ENCODE measurements around the gene PRR36. TPM values are rescaled to one million over a fixed set of nuclear protein-coding genes. Genes with fewer than 3 reads are reported as not detected.

PRR36 gene
- total RNA-seq, 1 experiment from 2014 or later = 0.26 TPM

DNA sequence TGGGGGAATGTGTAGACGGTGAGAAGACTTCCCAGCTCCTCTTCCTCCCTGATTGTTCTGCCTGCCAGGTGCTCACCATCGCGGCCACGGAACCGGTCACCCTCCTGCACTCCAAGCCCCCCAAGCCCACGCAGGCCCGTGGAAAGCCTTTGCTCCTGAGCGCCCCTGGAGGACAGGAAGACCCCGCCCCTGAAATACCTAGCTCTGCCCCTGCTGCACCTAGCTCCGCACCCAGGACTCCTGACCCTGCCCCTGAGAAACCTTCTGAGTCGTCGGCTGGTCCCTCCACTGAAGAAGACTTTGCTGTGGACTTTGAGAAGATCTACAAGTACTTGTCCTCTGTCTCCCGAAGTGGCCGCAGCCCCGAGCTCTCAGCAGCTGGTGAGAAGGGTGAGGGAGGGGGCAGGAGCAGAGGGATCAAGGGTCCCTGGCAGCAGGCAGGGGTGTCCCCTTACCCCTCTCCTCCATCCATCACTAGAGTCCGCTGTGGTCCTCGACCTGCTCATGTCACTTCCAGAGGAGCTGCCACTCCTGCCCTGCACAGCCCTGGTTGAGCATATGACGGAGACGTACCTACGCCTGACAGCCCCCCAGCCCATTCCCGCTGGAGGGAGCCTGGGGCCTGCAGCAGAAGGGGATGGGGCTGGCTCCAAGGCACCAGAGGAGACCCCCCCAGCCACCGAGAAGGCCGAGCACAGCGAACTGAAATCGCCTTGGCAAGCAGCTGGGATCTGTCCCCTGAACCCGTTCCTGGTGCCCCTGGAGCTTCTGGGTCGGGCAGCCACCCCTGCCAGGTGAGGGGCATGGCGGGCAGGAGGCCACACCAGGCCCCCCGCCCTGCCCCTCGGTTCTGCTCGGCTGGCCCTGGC, 48.0 kb upstream of the PRR36 start:
- no TSS peak for BruUV-seq (replicated peaks)

DNA sequence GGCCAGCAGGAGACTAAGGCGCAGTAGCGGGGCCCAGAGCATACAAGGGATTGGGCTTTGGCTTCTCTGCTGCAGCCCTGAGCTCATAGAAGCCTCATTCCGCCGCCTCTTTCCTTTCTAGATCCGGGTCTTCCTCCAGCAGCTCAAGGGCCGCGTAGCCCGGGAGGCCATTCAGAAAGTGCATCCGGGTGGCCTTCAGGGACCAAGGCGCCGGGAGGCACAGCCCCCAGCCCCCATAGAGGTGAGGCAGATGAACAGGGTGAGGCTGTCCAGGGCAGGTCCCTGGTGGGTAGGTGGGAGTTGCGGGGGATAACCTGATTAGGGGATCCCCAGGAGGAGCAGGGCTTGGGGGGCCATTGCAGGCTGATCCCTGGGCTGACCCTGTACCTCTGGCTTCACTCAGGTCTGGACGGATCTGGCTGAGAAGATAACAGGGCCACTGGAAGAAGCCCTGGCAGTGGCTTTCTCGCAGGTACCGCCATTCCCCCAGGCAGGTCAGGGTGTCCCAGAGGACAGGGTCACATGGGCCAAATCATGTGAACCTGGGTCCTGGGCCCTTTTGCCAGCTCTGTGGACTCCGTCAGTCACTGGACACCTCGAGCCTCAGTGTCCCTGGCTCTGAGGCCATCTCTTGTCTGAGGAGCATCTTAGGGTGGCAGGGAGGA, 47.2 kb upstream of the PRR36 start:
- no peaks in the 10 kb centered on the region for H3K27me3 Mint-ChIP-seq (ENCODE audit: insufficient read depth, unreplicated experiment)
- peaks cover 19% of the 10 kb centered on the region for H3K4me1 Mint-ChIP-seq (ENCODE audit: insufficient read depth, unreplicated experiment)
- peak overlapping the region; percentile 88 for H3K4me3 Mint-ChIP-seq (ENCODE audit: unreplicated experiment)
- peaks cover 34% of the 10 kb centered on the region for H3K36me3 Mint-ChIP-seq (ENCODE audit: insufficient read depth, unreplicated experiment)
- POLR2A ChIA-PET = interaction anchor here (0.6 to 2.5 kb wide), 8 partner anchors 9 to 75 kb away, joined by 3 to 61 read pairs (median 14); partner anchors contain the start of genes LRRC8E, MAP2K7 and TIMM44
- no TSS peak for BruUV-seq (replicated peaks)
- no peaks in the 10 kb centered on the region for H3K9me3 Mint-ChIP-seq (ENCODE audit: unreplicated experiment)
- intact Hi-C loops (cut with micrococcal nuclease) = loop anchor here (5.0 kb wide), 1 partner anchor 54 kb away; no protein-coding TSS in a partner anchor
- peak overlapping the region; percentile 55 for H3K27ac Mint-ChIP-seq (ENCODE audit: low read depth, unreplicated experiment)
- CTCF ChIA-PET = interaction anchor here (0.8 to 3.6 kb wide), 8 partner anchors 7 to 69 kb away, joined by 3 to 15 read pairs (median 4); partner anchors contain the start of genes LRRC8E, MAP2K7 and TIMM44
- TF ChIP-seq, protein P1, sequence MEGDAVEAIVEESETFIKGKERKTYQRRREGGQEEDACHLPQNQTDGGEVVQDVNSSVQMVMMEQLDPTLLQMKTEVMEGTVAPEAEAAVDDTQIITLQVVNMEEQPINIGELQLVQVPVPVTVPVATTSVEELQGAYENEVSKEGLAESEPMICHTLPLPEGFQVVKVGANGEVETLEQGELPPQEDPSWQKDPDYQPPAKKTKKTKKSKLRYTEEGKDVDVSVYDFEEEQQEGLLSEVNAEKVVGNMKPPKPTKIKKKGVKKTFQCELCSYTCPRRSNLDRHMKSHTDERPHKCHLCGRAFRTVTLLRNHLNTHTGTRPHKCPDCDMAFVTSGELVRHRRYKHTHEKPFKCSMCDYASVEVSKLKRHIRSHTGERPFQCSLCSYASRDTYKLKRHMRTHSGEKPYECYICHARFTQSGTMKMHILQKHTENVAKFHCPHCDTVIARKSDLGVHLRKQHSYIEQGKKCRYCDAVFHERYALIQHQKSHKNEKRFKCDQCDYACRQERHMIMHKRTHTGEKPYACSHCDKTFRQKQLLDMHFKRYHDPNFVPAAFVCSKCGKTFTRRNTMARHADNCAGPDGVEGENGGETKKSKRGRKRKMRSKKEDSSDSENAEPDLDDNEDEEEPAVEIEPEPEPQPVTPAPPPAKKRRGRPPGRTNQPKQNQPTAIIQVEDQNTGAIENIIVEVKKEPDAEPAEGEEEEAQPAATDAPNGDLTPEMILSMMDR (IDR thresholded peaks at IDR 0.05; ENCODE audit: unreplicated experiment) = no peak
- no peak for DNase-seq (ENCODE audit: unreplicated experiment)

More for the DNA sequence above, 48.0 kb upstream of the PRR36 start:
- intact Hi-C loops (cut with micrococcal nuclease) = loop anchor here (5.0 kb wide), 1 partner anchor 55 kb away; no protein-coding TSS in a partner anchor
- H3K4me1 Mint-ChIP-seq (ENCODE audit: insufficient read depth, unreplicated experiment) = peaks cover 19% of the 10 kb centered on the region
- TF ChIP-seq, protein P1 (IDR thresholded peaks at IDR 0.05; ENCODE audit: unreplicated experiment) = no peak
- ChIA-PET CTCF (interaction anchor here (0.5 to 3.6 kb wide), 9 partner anchors 14 to 310 kb away, joined by 3 to 15 read pairs (median 4); partner anchors contain the start of genes LRRC8E and MAP2K7), POLR2A (interaction anchor here (0.5 to 2.4 kb wide), 3 partner anchors 53 to 82 kb away, joined by 3 to 22 read pairs (median 3); no protein-coding TSS in a partner anchor)
- no peaks in the 10 kb centered on the region for H3K9me3 Mint-ChIP-seq (ENCODE audit: unreplicated experiment)
- H3K4me3 Mint-ChIP-seq (ENCODE audit: unreplicated experiment) = peak overlapping the region; percentile 88
- no peaks in the 10 kb centered on the region for H3K27me3 Mint-ChIP-seq (ENCODE audit: insufficient read depth, unreplicated experiment)
- peaks cover 37% of the 10 kb centered on the region for H3K36me3 Mint-ChIP-seq (ENCODE audit: insufficient read depth, unreplicated experiment)
- DNase-seq (ENCODE audit: unreplicated experiment) = no peak
- H3K27ac Mint-ChIP-seq (ENCODE audit: low read depth, unreplicated experiment) = peak overlapping the region; percentile 39

DNA sequence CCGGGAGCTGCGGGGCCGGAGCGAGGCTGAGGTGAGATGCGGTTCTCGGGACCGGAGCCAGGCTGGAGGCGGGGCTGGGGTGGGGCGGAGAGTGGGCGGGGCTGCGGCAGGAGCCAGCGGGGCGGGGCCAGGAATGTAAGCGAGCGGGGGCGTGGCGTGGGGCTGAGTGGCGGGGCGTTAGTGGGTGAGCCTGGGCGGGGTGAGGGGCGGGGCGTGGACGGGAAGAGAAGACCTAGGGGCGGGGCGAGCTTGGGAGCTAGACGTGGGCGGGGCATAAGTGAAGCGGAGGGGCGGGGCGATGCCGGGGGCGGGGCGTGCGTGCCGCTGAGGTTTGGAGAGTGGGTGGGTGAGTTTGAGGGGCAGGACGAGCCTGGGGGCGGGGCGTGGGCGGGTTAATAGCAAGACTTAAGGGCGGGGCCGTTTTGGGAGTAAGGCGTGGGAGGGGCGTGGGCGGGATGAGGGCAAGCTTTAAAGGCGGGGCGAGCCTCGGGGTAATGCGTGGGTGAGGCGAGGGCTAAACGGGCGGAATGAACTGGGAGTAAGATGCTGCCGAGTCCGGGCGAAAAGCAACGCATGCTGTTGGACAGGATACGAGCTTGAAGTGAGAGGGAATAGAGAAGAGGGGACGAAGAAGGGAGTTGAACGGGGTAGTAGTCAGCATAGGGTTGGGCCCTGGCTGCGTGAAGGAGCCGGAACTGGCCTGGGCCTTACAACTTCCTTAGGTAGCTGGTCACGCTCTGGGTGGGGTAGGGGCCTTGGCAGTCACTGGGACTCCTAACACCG, 46.5 kb upstream of the PRR36 start:
- intact Hi-C loops (cut with micrococcal nuclease) = loop anchor here (5.0 kb wide), 1 partner anchor 53 kb away; no protein-coding TSS in a partner anchor
- peak; percentile 97 for DNase-seq (ENCODE audit: unreplicated experiment)
- CTCF ChIA-PET = interaction anchor here (0.5 to 3.6 kb wide), 11 partner anchors 8 to 312 kb away, joined by 3 to 15 read pairs (median 3); partner anchors contain the start of gene TIMM44
- no peaks in the 10 kb centered on the region for H3K9me3 Mint-ChIP-seq (ENCODE audit: unreplicated experiment)
- H3K27ac Mint-ChIP-seq (ENCODE audit: low read depth, unreplicated experiment) = peak overlapping the region; percentile 59
- POLR2A ChIA-PET = interaction anchor here (0.6 to 2.5 kb wide), 16 partner anchors 9 to 851 kb away, joined by 3 to 61 read pairs (median 4); partner anchors contain the start of genes LRRC8E, MAP2K7, TIMM44 and ZNF557
- H3K27me3 Mint-ChIP-seq (ENCODE audit: insufficient read depth, unreplicated experiment) = no peaks in the 10 kb centered on the region
- BruUV-seq (replicated peaks) = TSS peak; percentile 60
- TF ChIP-seq, protein P1 (IDR thresholded peaks at IDR 0.05; ENCODE audit: unreplicated experiment) = no peak
- H3K4me3 Mint-ChIP-seq (ENCODE audit: unreplicated experiment) = peak overlapping the region; percentile 88
- peaks cover 29% of the 10 kb centered on the region for H3K36me3 Mint-ChIP-seq (ENCODE audit: insufficient read depth, unreplicated experiment)
- H3K4me1 Mint-ChIP-seq (ENCODE audit: insufficient read depth, unreplicated experiment) = peaks cover 19% of the 10 kb centered on the region
